HCT116 (cell line): ENCODE data around the gene TNFSF12. TPM values are rescaled to one million over a fixed set of nuclear protein-coding genes. Genes with fewer than 3 reads are reported as not detected.

Source experiments
- ATAC-seq: fragments of 200-7000 bp; cut with Tn5 transposase; 2 replicates; pipeline ENCODE4 v1.9.1; 2020; ENCODE audit warnings: mild to moderate bottlenecking, moderate library complexity
- BruUV-seq: library from RNA; stranded (reverse); fragments of 400-500 nt; replicated peaks from 2 replicates; lab custom pipeline; 2021; lab: Mats Ljungman, UMichigan
- CTCF ChIA-PET: fragments of 300-600 bp; sonication (Branson Sonifier 250); formaldehyde crosslinking; loops from one replicate; lab custom pipeline; 2021; ENCODE audit warnings: antibody characterized with exemption; lab: Charles Lee
- POLR2A ChIA-PET: fragments of 300-600, 350-600 bp; sonication (Branson Sonifier 250); formaldehyde crosslinking; loops from one replicate; lab custom pipeline; 2021; ENCODE audit warnings: antibody characterized with exemption; lab: Charles Lee
- RAD21 ChIA-PET, 2 experiments: fragments of 300-600 bp; sonication (Branson Sonifier 250); formaldehyde crosslinking; loops; one replicate each; lab custom pipeline; 2023; ENCODE audit warnings: low total read pairs in 2 of 2; ENCODE audit not compliant: uncharacterized antibody in 2 of 2, unreplicated experiment in 2 of 2, low non-redundant PET in 1 of 2; lab: Charles Lee
- DNase-seq: peaks from one replicate; pipeline ENCODE4 v3.0.0-alpha.2; 2010; ENCODE audit warnings: low read depth, low spot score
- H2AFZ ChIP-seq: fragments of 200-600 bp; shearing (Covaris generic), sonication (generic); 2 replicates; pipeline ENCODE4 v1.6.1; 2017; ENCODE audit warnings: low read depth, mixed run types, mixed read lengths, antibody characterized with exemption, low read length; ENCODE audit not compliant: poor library complexity, severe bottlenecking
- H3K27ac ChIP-seq: 2 replicates; pipeline ENCODE4 v1.5.1; 2012; ENCODE audit warnings: low read depth, low read length
- H3K27me3 ChIP-seq: fragments of 200-600 bp; sonication (generic); 2 replicates; pipeline ENCODE4 v1.6.1; 2016; ENCODE audit warnings: mixed run types, low read length, mixed read lengths; ENCODE audit not compliant: insufficient read depth
- H3K36me3 ChIP-seq, 2 experiments: fragments of 200-500 bp in 1 of 2; fragments of 200-600 bp in 1 of 2; sonication (Bioruptor generic) in 1 of 2; sonication (generic) in 1 of 2; 2 replicates each; pipeline versions ENCODE4 v1.5.1 to v1.6.1; 2014 to 2016; ENCODE audit warnings: low read length in 2 of 2, inconsistent platforms in 1 of 2, mixed read lengths in 1 of 2, mixed run types in 1 of 2; ENCODE audit not compliant: insufficient read depth in 2 of 2, control insufficient read depth in 1 of 2
- H3K4me1 ChIP-seq, 2 experiments: fragments of 200-600 bp in 1 of 2; sonication (generic) in 1 of 2; 2 replicates each; pipeline versions ENCODE4 v1.5.1 to v1.6.1; 2012 to 2017; ENCODE audit warnings: low read length in 2 of 2, inconsistent platforms in 1 of 2, mild to moderate bottlenecking in 1 of 2, mixed read lengths in 1 of 2, mixed run types in 1 of 2, moderate library complexity in 1 of 2; ENCODE audit not compliant: insufficient read depth in 2 of 2, control insufficient read depth in 1 of 2
- H3K4me2 ChIP-seq: fragments of 200-600 bp; sonication (generic); 2 replicates; pipeline ENCODE4 v1.6.1; 2017; ENCODE audit warnings: mixed run types, low read length, mixed read lengths
- H3K4me3 ChIP-seq, 2 experiments: fragments of 200-600 bp in 1 of 2; sonication (generic) in 1 of 2; replicated peaks in 1 of 2; 2 replicates each; pipeline ENCODE4 v1.5.1; 2011 to 2016; ENCODE audit warnings: low read length in 2 of 2, control low read depth in 1 of 2, low read depth in 1 of 2, mild to moderate bottlenecking in 1 of 2, mixed read lengths in 1 of 2, mixed run types in 1 of 2
- H3K79me2 ChIP-seq: fragments of 200-600 bp; sonication (generic); 2 replicates; pipeline ENCODE4 v1.6.1; 2017; ENCODE audit warnings: mild to moderate bottlenecking, mixed run types, low read length, moderate library complexity, mixed read lengths; ENCODE audit not compliant: insufficient read depth
- H3K9ac ChIP-seq: fragments of 200-600 bp; sonication (generic); 2 replicates; pipeline ENCODE4 v1.6.1; 2016; ENCODE audit warnings: low read length, mixed read lengths
- H3K9me2 ChIP-seq: fragments of 200-600 bp; sonication (generic), shearing (Covaris generic); 2 replicates; pipeline ENCODE4 v1.6.1; 2017; ENCODE audit warnings: mixed run types, mild to moderate bottlenecking, moderate library complexity; ENCODE audit not compliant: insufficient read depth
- H3K9me3 ChIP-seq, 2 experiments: fragments of 200-500 bp in 1 of 2; fragments of 200-600 bp in 1 of 2; sonication (Bioruptor generic) in 1 of 2; sonication (generic) in 1 of 2; 2 replicates each; pipeline ENCODE4 v1.6.1; 2014 to 2017; ENCODE audit warnings: low read length in 2 of 2, mixed read lengths in 2 of 2, inconsistent platforms in 1 of 2, low read depth in 1 of 2, mild to moderate bottlenecking in 1 of 2, mixed run types in 1 of 2, moderate library complexity in 1 of 2; ENCODE audit not compliant: control insufficient read depth in 1 of 2, insufficient read depth in 1 of 2
- H4K20me1 ChIP-seq: fragments of 200-600 bp; sonication (generic), shearing (Covaris generic); 2 replicates; pipeline ENCODE4 v1.6.1; 2017; ENCODE audit warnings: mixed run types, mild to moderate bottlenecking, moderate library complexity; ENCODE audit not compliant: insufficient read depth
- ATF3 ChIP-seq: IDR thresholded peaks from 2 replicates; pipeline ENCODE4 v1.6.1; 2012
- CEBPB ChIP-seq: IDR thresholded peaks from 2 replicates; pipeline ENCODE4 v1.6.1; 2012; ENCODE audit warnings: low read depth
- EGR1 ChIP-seq: IDR thresholded peaks from 2 replicates; pipeline ENCODE4 v1.6.1; 2012; ENCODE audit warnings: low read depth
- ELF1 ChIP-seq: IDR thresholded peaks from 2 replicates; pipeline ENCODE4 v1.6.1; 2012; ENCODE audit warnings: low read depth, borderline replicate concordance
- EZH2 ChIP-seq: fragments of 200-600 bp; sonication (generic); IDR thresholded peaks from 2 replicates; pipeline ENCODE4 v1.6.1; 2017; ENCODE audit warnings: antibody characterized with exemption, mixed run types
- FOSL1 ChIP-seq: IDR thresholded peaks from 2 replicates; pipeline ENCODE4 v1.6.1; 2012; ENCODE audit warnings: low read depth
- JUND ChIP-seq: IDR thresholded peaks from 2 replicates; pipeline ENCODE4 v1.6.1; 2012
- POLR2AphosphoS5 ChIP-seq: IDR thresholded peaks from 2 replicates; pipeline ENCODE4 v1.6.1; 2011; ENCODE audit warnings: mild to moderate bottlenecking, low read depth, low read length, moderate library complexity
- SIN3A ChIP-seq: IDR thresholded peaks from 2 replicates; pipeline ENCODE4 v1.6.1; 2012; ENCODE audit warnings: low read depth
- SP1 ChIP-seq: IDR thresholded peaks from 2 replicates; pipeline ENCODE4 v1.6.1; 2012; ENCODE audit warnings: low read depth
- SRF ChIP-seq: IDR thresholded peaks from 2 replicates; pipeline ENCODE4 v1.6.1; 2012; ENCODE audit warnings: low read depth
- TCF7L2 ChIP-seq: IDR thresholded peaks from 2 replicates; pipeline ENCODE4 v1.7.0; 2011; ENCODE audit warnings: borderline replicate concordance, inconsistent platforms; ENCODE audit not compliant: insufficient read depth, insufficient read length; ENCODE audit errors: extremely low read depth
- ZFX ChIP-seq: fragments of 450-650 bp; IDR thresholded peaks from 2 replicates; pipeline ENCODE4 v1.6.1; 2017
- ZNF274 ChIP-seq: fragments of 200-500 bp; sonication (Bioruptor generic); IDR thresholded peaks from 2 replicates; pipeline ENCODE4 v1.6.1; 2014; ENCODE audit warnings: mild to moderate bottlenecking, low read depth, low read length, inconsistent platforms
- intact Hi-C: fragments of 100-400 bp; cut with micrococcal nuclease; formaldehyde crosslinking; loops from 2 replicates; pipeline ENCODE4 v1.10.0; 2022
- total RNA-seq: library from RNA; stranded (reverse); gene quantifications from one replicate; pipeline ENCODE4 v1.2.1, GENCODE V29; 2021; ENCODE audit not compliant: unreplicated experiment
- TF ChIP-seq, protein P1 (sequence below), 3 experiments: fragments of 200-600 bp in 1 of 3; sonication (generic) in 1 of 3; IDR thresholded peaks in 2 of 3; conservative IDR thresholded peaks in 1 of 3; 2 replicates each; pipeline ENCODE4 v1.5.1; 2012 to 2017; ENCODE audit warnings: low read depth in 2 of 3, low read length in 2 of 3, antibody characterized with exemption in 1 of 3, borderline replicate concordance in 1 of 3, control low read depth in 1 of 3, mild to moderate bottlenecking in 1 of 3, mixed read lengths in 1 of 3, mixed run types in 1 of 3, moderate library complexity in 1 of 3; ENCODE audit not compliant: insufficient read depth in 1 of 3
- TF ChIP-seq, protein P2 (sequence below): IDR thresholded peaks from 2 replicates; pipeline ENCODE4 v1.6.1; 2012

The TNFSF12 gene
- total RNA-seq, 1 experiment from 2014 or later = 12.3 TPM

- H4K20me1 ChIP-seq = no peaks in the 10 kb centered on the region
- no peak overlapping the region for H3K9ac ChIP-seq
- H3K36me3 ChIP-seq = peaks cover 50 to 62% of the 10 kb centered on the region in 2 experiments; a peak in 3 of 4 replicates
- H3K9me2 ChIP-seq = no peaks in the 10 kb centered on the region
- CTCF ChIA-PET = no interaction called here
- no peak for TF ChIP-seq SP1
- TF ChIP-seq ELF1 = no peak
- H3K9me3 ChIP-seq = no peaks in the 10 kb centered on the region
- POLR2A ChIA-PET = no interaction called here
- no peak overlapping the region for H3K4me3 ChIP-seq
- H3K27ac ChIP-seq = 0 out of 2 replicates have a peak overlapping the region, but pooled peaks have one; percentile 33
- intact Hi-C loops = no loop called here
- DNase-seq = no peak
- RAD21 ChIA-PET = no interaction called here
- H2AFZ ChIP-seq = no peak overlapping the region
- H3K4me2 ChIP-seq = no peak overlapping the region
- H3K79me2 ChIP-seq = peaks cover 7% of the 10 kb centered on the region
- ATAC-seq = no peak
- H3K27me3 ChIP-seq = no peaks in the 10 kb centered on the region
- no TSS peak for BruUV-seq
- H3K4me1 ChIP-seq = peaks cover 0 to 20% of the 10 kb centered on the region in 2 experiments; a peak in 2 of 4 replicates
These were observed 42.7 kb downstream of the TNFSF12 start for GRCh38 chr17:7591596-7591995.

GRCh38 chr17:7592422-7593021 is 43.7 kb downstream of the TNFSF12 start:
- no peaks in the 10 kb centered on the region for H4K20me1 ChIP-seq
- CTCF ChIA-PET = no interaction called here
- intact Hi-C loops = no loop called here
- BruUV-seq = no TSS peak
- ATAC-seq (no peak), DNase-seq (no peak)
- no peak overlapping the region for H3K9ac ChIP-seq
- no peak overlapping the region for H3K4me2 ChIP-seq
- no peaks in the 10 kb centered on the region for H3K27me3 ChIP-seq
- H3K9me3 ChIP-seq = no peaks in the 10 kb centered on the region
- no peak overlapping the region for H3K27ac ChIP-seq
- RAD21 ChIA-PET = no interaction called here
- H3K79me2 ChIP-seq = no peaks in the 10 kb centered on the region
- no peaks in the 10 kb centered on the region for H3K9me2 ChIP-seq
- peaks cover 55 to 57% of the 10 kb centered on the region in 2 experiments; a peak in 3 of 4 replicates for H3K36me3 ChIP-seq
- H3K4me3 ChIP-seq = no peak overlapping the region
- POLR2A ChIA-PET = no interaction called here
- peaks cover 0 to 14% of the 10 kb centered on the region in 2 experiments; a peak in 2 of 4 replicates for H3K4me1 ChIP-seq
- H2AFZ ChIP-seq = no peak overlapping the region
- TF ChIP-seq TCF7L2 = no peak
- no peak for TF ChIP-seq EGR1
- no peak for TF ChIP-seq ELF1
- TF ChIP-seq, protein P1, sequence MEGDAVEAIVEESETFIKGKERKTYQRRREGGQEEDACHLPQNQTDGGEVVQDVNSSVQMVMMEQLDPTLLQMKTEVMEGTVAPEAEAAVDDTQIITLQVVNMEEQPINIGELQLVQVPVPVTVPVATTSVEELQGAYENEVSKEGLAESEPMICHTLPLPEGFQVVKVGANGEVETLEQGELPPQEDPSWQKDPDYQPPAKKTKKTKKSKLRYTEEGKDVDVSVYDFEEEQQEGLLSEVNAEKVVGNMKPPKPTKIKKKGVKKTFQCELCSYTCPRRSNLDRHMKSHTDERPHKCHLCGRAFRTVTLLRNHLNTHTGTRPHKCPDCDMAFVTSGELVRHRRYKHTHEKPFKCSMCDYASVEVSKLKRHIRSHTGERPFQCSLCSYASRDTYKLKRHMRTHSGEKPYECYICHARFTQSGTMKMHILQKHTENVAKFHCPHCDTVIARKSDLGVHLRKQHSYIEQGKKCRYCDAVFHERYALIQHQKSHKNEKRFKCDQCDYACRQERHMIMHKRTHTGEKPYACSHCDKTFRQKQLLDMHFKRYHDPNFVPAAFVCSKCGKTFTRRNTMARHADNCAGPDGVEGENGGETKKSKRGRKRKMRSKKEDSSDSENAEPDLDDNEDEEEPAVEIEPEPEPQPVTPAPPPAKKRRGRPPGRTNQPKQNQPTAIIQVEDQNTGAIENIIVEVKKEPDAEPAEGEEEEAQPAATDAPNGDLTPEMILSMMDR (IDR thresholded peaks at IDR 0.05 in 2 of 3, conservative IDR thresholded peaks at IDR 0.05 in 1 of 3; ENCODE audit: borderline replicate concordance in 1 of 3, insufficient read depth in 1 of 3, low read depth in 2 of 3, low read length in 2 of 3) = no peak
- no peak for TF ChIP-seq SP1
- TF ChIP-seq FOSL1 = no peak
- TF ChIP-seq, protein P2, sequence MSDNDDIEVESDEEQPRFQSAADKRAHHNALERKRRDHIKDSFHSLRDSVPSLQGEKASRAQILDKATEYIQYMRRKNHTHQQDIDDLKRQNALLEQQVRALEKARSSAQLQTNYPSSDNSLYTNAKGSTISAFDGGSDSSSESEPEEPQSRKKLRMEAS = no peak
- TF ChIP-seq ATF3 = no peak
- TF ChIP-seq JUND = no peak
- no peak for TF ChIP-seq POLR2AphosphoS5
- TF ChIP-seq EZH2 = no peak
- TF ChIP-seq SIN3A = no peak
- TF ChIP-seq CEBPB = no peak
- no peak for TF ChIP-seq ZNF274
- no peak for TF ChIP-seq ZFX
- no peak for TF ChIP-seq SRF
